Measurements from ENCODE around the gene PRKAG2.

PRKAG2 gene

GRCh38 chr7:151727579-151728285 is 149.2 kb downstream of the PRKAG2 start:
- peak; percentile 24 for TF ChIP-seq CTCF (IDR thresholded peaks at IDR 0.05; ENCODE audit: insufficient read depth, low read length, poor library complexity, severe bottlenecking)
- peak; percentile 26 for DNase-seq (ENCODE audit: extremely low read depth, insufficient read length)
- H3K4me3 ChIP-seq (replicated peaks; ENCODE audit: low read depth, low read length), result no peak overlapping the region
- H3K36me3 ChIP-seq (ENCODE audit: control insufficient read depth, insufficient read depth, low read length), result no peaks in the 10 kb centered on the region
- H3K27me3 ChIP-seq (replicated peaks; ENCODE audit: control insufficient read depth, insufficient read depth, low read length), result no peaks in the 10 kb centered on the region

- no peaks in the 10 kb centered on the region for H3K27me3 ChIP-seq (replicated peaks; ENCODE audit: control insufficient read depth, insufficient read depth, low read length)
- no peaks in the 10 kb centered on the region for H3K36me3 ChIP-seq (ENCODE audit: control insufficient read depth, insufficient read depth, low read length)
- DNase-seq (ENCODE audit: extremely low read depth, insufficient read length), result no peak
- no peak for TF ChIP-seq CTCF (IDR thresholded peaks at IDR 0.05; ENCODE audit: insufficient read depth, low read length, poor library complexity, severe bottlenecking)
- no peak overlapping the region for H3K4me3 ChIP-seq (replicated peaks; ENCODE audit: low read depth, low read length)
Measured at GRCh38 chr7:151726652-151727578, 150.0 kb downstream of the PRKAG2 start.

- TF ChIP-seq CTCF (IDR thresholded peaks at IDR 0.05; ENCODE audit: insufficient read depth, low read length, poor library complexity, severe bottlenecking), result no peak
- Histone ChIP-seq H3K4me3 (replicated peaks; ENCODE audit: low read depth, low read length) (no peak overlapping the region), H3K36me3 (ENCODE audit: control insufficient read depth, insufficient read depth, low read length) (no peaks in the 10 kb centered on the region), H3K27me3 (replicated peaks; ENCODE audit: control insufficient read depth, insufficient read depth, low read length) (no peaks in the 10 kb centered on the region)
- no peak for DNase-seq (ENCODE audit: extremely low read depth, insufficient read length)
Measured at GRCh38 chr7:151725844-151726651, 150.9 kb downstream of the PRKAG2 start.

- Histone ChIP-seq H3K4me3 (replicated peaks; ENCODE audit: low read depth, low read length) (no peak overlapping the region), H3K27me3 (replicated peaks; ENCODE audit: control insufficient read depth, insufficient read depth, low read length) (no peaks in the 10 kb centered on the region), H3K36me3 (ENCODE audit: control insufficient read depth, insufficient read depth, low read length) (no peaks in the 10 kb centered on the region)
- TF ChIP-seq CTCF (IDR thresholded peaks at IDR 0.05; ENCODE audit: insufficient read depth, low read length, poor library complexity, severe bottlenecking), result no peak
- DNase-seq (ENCODE audit: extremely low read depth, insufficient read length), result no peak
Measured at GRCh38 chr7:151724920-151725584, 151.9 kb downstream of the PRKAG2 start.

DNA sequence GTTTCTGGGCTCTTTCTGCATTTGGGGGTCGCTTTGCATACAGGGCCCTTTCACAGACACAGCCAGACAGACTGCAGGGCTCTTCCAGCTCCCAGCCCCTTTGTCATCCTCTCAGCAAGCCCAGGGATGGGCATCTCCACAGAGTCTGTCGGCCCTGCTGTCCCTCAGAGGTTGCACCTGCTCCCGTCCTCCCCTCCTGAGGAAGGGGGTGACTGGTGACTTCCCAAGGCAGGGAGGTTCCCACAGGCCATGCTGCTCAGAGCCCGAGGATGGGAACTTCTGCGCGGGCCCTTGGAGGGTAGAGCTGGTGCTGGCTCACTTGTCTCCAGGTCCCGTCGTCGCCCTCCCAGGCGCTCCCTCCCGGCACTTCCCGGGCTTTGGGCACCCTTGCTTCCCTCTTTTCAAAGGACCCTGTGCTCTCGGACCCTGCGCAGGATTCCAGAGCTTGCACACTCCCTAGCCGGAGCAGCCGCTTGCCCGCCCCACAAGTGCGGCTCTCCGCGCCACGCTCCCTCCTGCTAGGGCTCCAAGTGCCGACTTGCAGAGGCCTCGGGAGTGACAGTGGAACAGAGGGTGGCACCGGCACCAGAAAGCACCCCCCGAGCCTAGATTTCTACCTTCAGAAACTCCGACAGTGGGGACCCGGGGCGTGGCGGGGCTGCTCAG is 152.5 kb downstream of the PRKAG2 start:
- H3K4me3 ChIP-seq (replicated peaks; ENCODE audit: low read depth, low read length), result no peak overlapping the region
- no peak for TF ChIP-seq CTCF (IDR thresholded peaks at IDR 0.05; ENCODE audit: insufficient read depth, low read length, poor library complexity, severe bottlenecking)
- no peaks in the 10 kb centered on the region for H3K36me3 ChIP-seq (ENCODE audit: control insufficient read depth, insufficient read depth, low read length)
- no peaks in the 10 kb centered on the region for H3K27me3 ChIP-seq (replicated peaks; ENCODE audit: control insufficient read depth, insufficient read depth, low read length)
- no peak for DNase-seq (ENCODE audit: extremely low read depth, insufficient read length)
